Adrenal gland (tissue), 12 donors: ENCODE measurements around the gene HIKESHI. TPM values are rescaled to one million over a fixed set of nuclear protein-coding genes. Genes with fewer than 3 reads are reported as not detected.

Experiments
- DNase-seq, 7 donors: peaks; one replicate each; pipeline ENCODE4 v3.0.0-alpha.2; 2019 to 2020
- H3K27ac ChIP-seq, 5 donors: fragments of 200-600 bp; sonication (generic) in 4 of 5; 1 replicate in 3 of 5; 2 replicates in 2 of 5; pipeline versions ENCODE4 v1.5.1 to v1.8.0; 2016 to 2020; ENCODE audit warnings: mild to moderate bottlenecking in 1 of 5
- H3K27me3 ChIP-seq: fragments of 200-600 bp; 2 replicates; pipeline ENCODE4 v1.8.0; 2021
- H3K36me3 ChIP-seq, 2 donors: fragments of 200-600 bp; replicated peaks in 1 of 2; 1 replicate in 1 of 2; 2 replicates in 1 of 2; pipeline versions ENCODE4 v1.5.1 to v1.8.0; 2018 to 2022
- H3K4me1 ChIP-seq, 2 donors: fragments of 200-600 bp; replicated peaks in 1 of 2; 1 replicate in 1 of 2; 2 replicates in 1 of 2; pipeline versions ENCODE4 v1.5.1 to v1.8.0; 2018 to 2021
- H3K4me3 ChIP-seq, 4 donors: fragments of 200-600 bp; sonication (generic) in 3 of 4; one replicate each; pipeline ENCODE4 v1.5.1; 2016 to 2018
- H3K9me3 ChIP-seq, 3 donors: fragments of 200-600 bp; sonication (generic) in 1 of 3; replicated peaks in 1 of 3; 1 replicate in 2 of 3; 2 replicates in 1 of 3; pipeline versions ENCODE4 v1.5.1 to v1.8.0; 2016 to 2021
- CTCF ChIP-seq, 6 experiments: fragments of 450-650 bp in 4 of 6; fragments of 200-600 bp in 2 of 6; sonication (generic) in 1 of 6; IDR thresholded peaks; 1 replicate in 5 of 6; 2 replicates in 1 of 6; pipeline versions ENCODE4 v1.5.1 to v1.8.0; 2016 to 2021; ENCODE audit warnings: antibody characterized with exemption in 6 of 6, mild to moderate bottlenecking in 2 of 6, moderate library complexity in 1 of 6
- POLR2A ChIP-seq, 2 donors: fragments of 450-650 bp; IDR thresholded peaks; one replicate each; pipeline ENCODE4 v1.6.1; 2017; ENCODE audit warnings: antibody characterized with exemption in 2 of 2, mild to moderate bottlenecking in 2 of 2, moderate library complexity in 1 of 2
- WGBS, 4 donors: extraction: QIAGEN DNeasy Blood & Tissue Kit in 2 of 4; methylation state at CpG; one replicate each; pipeline versions ENCODE4 v1.1.5 to v1.1.7; 2013 to 2017; 5-methylcytosine and 5-hydroxymethylcytosine counted together
- intact Hi-C, 2 donors: fragments of 100-400 bp; cut with DNase I; formaldehyde crosslinking; loops; one replicate each; pipeline versions ENCODE4 v1.14.1 to v1.15.0; 2022 to 2023
- polyA plus RNA-seq, 3 donors: library from polyadenylated mRNA; stranded (reverse); fragments of 200-250 nt in 2 of 3; fragments of 350-450 nt in 1 of 3; fragmentation: Illumina TruSeq in 1 of 3; extraction: RNeasy Lipid Tissue Mini Kit (QIAGEN cat#74804) in 1 of 3; gene quantifications; one replicate each; pipeline ENCODE4 v1.2.3, GENCODE V29; 2013 to 2014
- total RNA-seq, 9 donors: library from RNA; depleted of rRNA in 4 of 9; stranded (reverse); fragments of >200 nt in 4 of 9; fragments of 120-200 nt in 1 of 9; fragmentation: NEBNext Ultra II Directional in 1 of 9; extraction: Animal tissue kit (Norgen Biotek cat#: 25700) in 1 of 9; gene quantifications; one replicate each; pipeline versions ENCODE4 v1.1.0 to v1.2.4, GENCODE V29; 2013 to 2023
- donor health status: healthy with polysubstance abuse.
- donor health status: Bipolar disorder and iron deficiency.
- donor health status: DM: yes; HTN: yes; CAD: no.
- donor health status: DM: no; HTN: no; CAD: no.
- donor health status: DM: no; HTN: no; CAD: no.
- donor health status: DM: yes; HTN: yes; CAD: no.

HIKESHI gene
- total and polyA plus RNA-seq, 12 donors, result 30.4 to 48.2 (median 37.3) TPM

DNA sequence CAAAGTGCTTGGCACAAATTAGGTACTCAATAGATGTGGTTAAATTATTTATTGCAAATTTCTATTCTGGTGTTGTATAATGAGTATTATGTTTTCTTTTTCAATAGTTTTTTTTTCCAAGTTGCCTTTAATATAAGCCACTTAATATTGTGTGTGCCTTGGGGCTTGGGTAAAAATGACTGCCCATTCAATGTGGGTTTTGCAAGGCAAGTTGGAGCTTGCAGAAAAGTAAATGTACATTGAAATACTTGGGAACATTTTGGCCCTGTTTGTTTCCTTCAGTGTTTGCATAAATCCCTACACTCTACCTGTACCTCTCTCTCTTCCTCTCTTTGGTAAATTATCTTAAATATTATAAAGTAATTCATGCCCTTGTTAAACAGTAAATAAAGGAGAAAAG is 70.5 kb downstream of the HIKESHI start:
- Histone ChIP-seq H3K9me3 (no peaks in the 10 kb centered on the region), H3K4me1 (peaks cover 0 to 3% of the 10 kb centered on the region in 2 donors)
- intact Hi-C loops, result no loop called here

GRCh38 chr11:86374069-86374468 is 72.0 kb downstream of the HIKESHI start:
- Histone ChIP-seq H3K4me3 (peak overlapping the region in 1 of 4 donors; percentile 6), H3K4me1 (peaks cover 0 to 3% of the 10 kb centered on the region in 2 donors), H3K27me3 (no peaks in the 10 kb centered on the region), H3K27ac (no peak overlapping the region), H3K9me3 (no peaks in the 10 kb centered on the region), H3K36me3 (no peaks in the 10 kb centered on the region)
- no peak for DNase-seq
- WGBS, 4 donors, result 45 to 58% (median 52%) methylated on average over 1 of the region's 1 CpG
- TF ChIP-seq CTCF (IDR thresholded peaks at IDR 0.05) (no peak), POLR2A (IDR thresholded peaks at IDR 0.05) (no peak)
- intact Hi-C loops, result no loop called here

More for the DNA sequence above, 70.5 kb downstream of the HIKESHI start:
- no peak overlapping the region for H3K4me3 ChIP-seq
- no peak for DNase-seq
- no peak overlapping the region for H3K27ac ChIP-seq
- H3K27me3 ChIP-seq, result no peaks in the 10 kb centered on the region
- TF ChIP-seq POLR2A (IDR thresholded peaks at IDR 0.05) (no peak), CTCF (IDR thresholded peaks at IDR 0.05) (no peak)
- H3K36me3 ChIP-seq, result no peaks in the 10 kb centered on the region

- peak within 1 kb of the TSS in 1 of 4 donors; percentile 6 for H3K4me3 ChIP-seq
- intact Hi-C loops, result no loop called here
- H3K27me3 ChIP-seq, result no peaks in the 10 kb centered on the region
- DNase-seq, result no peak
- no peaks in the 10 kb centered on the region for H3K9me3 ChIP-seq
- peaks cover 0 to 3% of the 10 kb centered on the region in 2 donors for H3K4me1 ChIP-seq
- 12 to 26% (median 15%) methylated on average over 25 of the region's 25 CpGs for WGBS, 4 donors
- TF ChIP-seq CTCF (IDR thresholded peaks at IDR 0.05) (no peak), POLR2A (IDR thresholded peaks at IDR 0.05) (no peak)
- no peak within 1 kb of the TSS for H3K27ac ChIP-seq
- H3K36me3 ChIP-seq, result no peaks in the 10 kb centered on the region
Measured at GRCh38 chr11:86374586-86374985, 72.5 kb downstream of the HIKESHI start, which contains the start of gene CCDC81. Gene CCDC81, plus strand, starts transcription at chr11:86374887. Its CDS starts 277 bp downstream, at chr11:86375164.

DNA sequence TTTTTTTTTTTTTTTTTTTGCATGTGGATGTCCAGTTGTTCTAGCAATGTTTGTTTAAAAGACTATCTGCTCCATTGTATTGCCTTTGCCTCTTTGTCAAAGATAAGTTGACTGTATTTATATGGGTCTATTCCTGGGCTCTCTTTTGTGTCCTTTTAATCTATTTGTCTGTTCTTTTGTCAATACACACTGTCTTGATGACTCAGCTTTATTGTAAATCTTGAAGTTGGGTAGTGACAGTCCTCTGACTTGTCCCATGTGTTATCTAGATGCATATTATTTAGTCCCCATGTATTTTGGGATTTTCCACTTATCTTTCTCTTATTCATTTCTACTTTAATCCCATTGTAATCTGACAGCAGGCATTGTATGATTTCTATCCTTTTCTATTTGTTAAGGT is 75.9 kb downstream of the HIKESHI start:
- DNase-seq, result no peak
- no peaks in the 10 kb centered on the region for H3K9me3 ChIP-seq
- intact Hi-C loops, result no loop called here
- no peaks in the 10 kb centered on the region for H3K36me3 ChIP-seq
- H3K27me3 ChIP-seq, result no peaks in the 10 kb centered on the region
- no peak overlapping the region for H3K27ac ChIP-seq
- peaks cover 0 to 3% of the 10 kb centered on the region in 2 donors for H3K4me1 ChIP-seq
- no peak overlapping the region for H3K4me3 ChIP-seq
- TF ChIP-seq CTCF (IDR thresholded peaks at IDR 0.05) (no peak), POLR2A (IDR thresholded peaks at IDR 0.05) (no peak)
